GM18858 (cell line): Measurements from ENCODE around the gene NUP37.
"Not testable (repeated sequence)": the region's sequence is repeated elsewhere in the genome, so short reads cannot be mapped to it uniquely, and the experiment has no call there.

ENCODE experiments used
- ATAC-seq: cut with Tn5 transposase; IDR thresholded peaks from one replicate; pipeline ENCODE4 v1.9.1; 2021; ENCODE audit not compliant: unreplicated experiment

NUP37 gene

DNA sequence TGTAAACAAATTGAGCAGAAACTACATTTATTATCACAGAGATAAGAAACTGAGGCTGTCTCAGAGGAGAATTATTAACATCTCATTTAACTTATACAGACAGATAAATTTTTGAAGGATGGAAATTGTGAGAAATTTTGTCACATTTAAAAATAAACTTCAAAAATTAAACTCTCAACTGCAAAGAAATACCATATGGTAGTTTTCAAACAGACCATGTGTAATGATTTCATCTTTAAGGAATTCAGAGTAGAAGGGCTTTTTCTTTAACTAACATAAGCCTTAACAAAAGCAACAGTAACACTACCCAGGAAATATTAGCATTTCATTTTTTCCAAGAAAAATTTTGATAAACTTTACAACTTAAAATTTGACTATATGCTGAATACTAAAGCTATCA lies 26.6 kb downstream of the NUP37 start:
- ATAC-seq = no peak

DNA sequence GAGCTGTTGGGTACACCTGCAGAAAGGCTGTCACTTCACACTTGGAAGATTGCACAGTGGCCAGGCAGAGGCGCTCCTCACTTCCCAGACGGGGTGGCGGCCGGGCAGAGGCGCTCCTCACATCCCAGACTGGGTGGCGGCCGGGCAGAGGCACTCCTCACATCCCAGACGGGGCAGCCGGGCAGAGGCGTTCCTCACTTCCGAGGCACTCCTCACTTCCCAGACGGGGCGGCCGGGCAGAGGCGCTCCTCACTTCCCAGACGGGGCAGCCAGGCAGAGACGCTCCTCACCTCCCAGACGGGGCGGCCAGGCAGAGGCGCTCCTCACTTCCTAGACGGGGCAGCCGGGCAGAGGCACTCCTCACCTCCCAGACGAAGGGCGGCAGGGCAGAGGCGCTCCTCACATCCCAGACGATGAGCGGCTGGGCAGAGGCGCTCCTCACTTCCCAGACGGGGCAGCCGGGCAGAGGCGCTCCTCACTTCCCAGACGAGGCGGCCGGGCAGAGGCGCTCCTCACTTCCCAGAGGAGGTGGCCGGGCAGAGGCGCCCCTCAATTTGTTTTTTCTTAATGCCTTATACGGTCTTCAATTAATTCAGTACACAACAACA lies 30.6 kb downstream of the NUP37 start:
- not testable (repeated sequence) for ATAC-seq

GRCh38 chr12:102080842-102081241 lies 39.1 kb downstream of the NUP37 start:
- no peak for ATAC-seq

GRCh38 chr12:102072092-102072491 lies 47.8 kb downstream of the NUP37 start:
- not testable (repeated sequence) for ATAC-seq

DNA sequence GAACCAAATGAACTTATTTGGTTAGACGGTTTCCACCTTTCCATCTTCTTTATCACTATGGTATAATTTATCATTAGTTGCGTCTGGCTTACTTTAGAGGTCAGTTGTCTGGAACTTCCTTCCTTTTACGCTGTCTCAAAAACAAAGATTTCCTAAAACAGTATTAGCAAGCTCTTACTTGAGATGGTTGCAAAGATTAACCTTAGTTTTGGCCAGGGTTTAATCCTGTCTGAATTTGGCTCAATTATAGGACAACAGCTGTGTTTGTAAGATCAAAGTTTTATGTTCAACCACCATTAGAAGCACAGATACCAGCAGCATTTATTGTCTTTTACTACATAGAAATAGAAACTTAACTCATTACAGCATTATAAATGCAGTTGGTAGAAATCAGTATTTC lies 50.2 kb downstream of the NUP37 start:
- ATAC-seq = no peak

- no peak for ATAC-seq
These were observed 52.2 kb downstream of the NUP37 start for GRCh38 chr12:102067574-102068258.

DNA sequence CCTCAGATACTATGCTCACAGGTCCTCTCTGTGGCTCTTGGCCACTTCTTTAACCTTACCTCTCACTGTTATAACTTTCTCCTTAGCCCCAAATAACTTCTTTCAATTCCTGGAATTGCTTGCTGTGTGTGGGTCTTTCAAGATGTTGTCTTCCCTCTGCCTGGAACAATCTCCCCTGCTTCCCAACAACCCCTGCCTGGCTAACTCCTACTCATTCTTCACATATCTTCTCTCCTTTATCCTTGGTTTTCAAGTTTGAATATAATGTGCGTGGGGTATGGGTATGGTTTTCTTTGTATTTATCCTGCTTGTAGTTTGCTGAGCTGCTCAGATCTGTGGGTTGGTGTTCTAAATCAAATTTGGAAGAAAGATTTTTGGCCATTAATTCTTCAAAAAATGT lies 55.4 kb downstream of the NUP37 start:
- no peak for ATAC-seq

GRCh38 chr12:102063069-102063468 lies 56.8 kb downstream of the NUP37 start:
- ATAC-seq = no peak

DNA sequence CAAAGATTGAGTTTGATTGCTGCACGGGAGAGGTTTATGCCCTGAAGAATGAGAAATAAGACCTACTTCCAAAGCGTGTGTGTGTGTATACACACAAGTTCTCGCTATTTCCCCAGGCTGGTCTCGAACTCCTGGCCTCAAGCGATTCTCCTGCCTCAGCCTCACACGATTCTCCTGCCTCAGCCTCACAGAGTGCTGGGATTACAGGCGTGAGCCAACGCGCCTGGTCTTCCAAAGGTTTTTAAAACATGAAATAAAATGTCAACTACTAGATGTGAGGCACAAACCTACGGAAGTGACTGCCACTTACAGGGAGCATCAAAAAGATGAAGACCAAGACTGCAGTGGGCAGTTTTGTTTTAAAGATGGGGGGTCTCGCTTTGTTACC lies 57.5 kb downstream of the NUP37 start:
- ATAC-seq = no peak

DNA sequence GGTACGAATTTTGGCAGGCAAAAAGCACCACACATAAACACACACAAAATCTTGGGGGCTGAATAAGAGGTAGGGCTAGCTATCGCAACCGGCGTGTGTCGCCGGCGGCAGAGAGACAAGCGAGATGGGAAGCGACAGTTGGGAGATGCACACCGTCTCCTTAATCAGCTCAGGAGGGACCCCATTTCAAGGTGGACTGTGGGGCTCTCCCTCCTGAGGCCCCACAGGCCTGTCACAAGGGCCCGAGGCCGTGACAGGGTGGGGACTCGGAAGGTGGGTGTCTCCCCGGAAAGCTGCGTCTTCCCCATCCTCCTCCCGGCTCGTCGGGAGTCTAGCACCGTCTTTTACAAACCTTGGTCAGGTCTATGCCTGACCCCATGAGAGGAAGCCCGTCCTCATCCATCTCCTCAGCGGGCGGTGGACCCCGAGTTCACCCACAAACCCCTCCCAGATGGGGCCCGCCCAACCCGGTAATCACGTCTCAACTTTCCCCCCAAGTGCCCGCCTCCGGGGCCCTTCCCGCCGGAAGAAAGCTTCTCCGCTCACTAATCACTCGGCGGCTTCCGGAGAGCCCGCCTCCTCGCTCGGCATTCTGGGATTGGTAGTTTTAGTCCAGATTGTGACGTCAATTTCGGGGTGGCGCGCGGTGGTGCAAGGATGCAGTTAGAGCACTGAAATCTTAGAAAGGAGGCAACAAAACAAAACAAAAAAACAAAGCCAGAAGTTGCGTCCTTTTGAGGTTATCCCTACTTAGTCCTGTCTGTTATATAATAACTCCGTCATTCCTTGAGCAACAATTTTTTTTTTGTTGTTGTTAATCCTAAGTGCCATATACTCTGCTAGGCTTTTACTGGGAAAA lies 58.1 kb downstream of the NUP37 start, which contains the start of gene WASHC3:
WASHC3 (minus strand) TSS at position 432 of the 859 bp plus-strand sequence; CDS start at position 403, 29 bp downstream.
- peak; percentile 83 for ATAC-seq

DNA sequence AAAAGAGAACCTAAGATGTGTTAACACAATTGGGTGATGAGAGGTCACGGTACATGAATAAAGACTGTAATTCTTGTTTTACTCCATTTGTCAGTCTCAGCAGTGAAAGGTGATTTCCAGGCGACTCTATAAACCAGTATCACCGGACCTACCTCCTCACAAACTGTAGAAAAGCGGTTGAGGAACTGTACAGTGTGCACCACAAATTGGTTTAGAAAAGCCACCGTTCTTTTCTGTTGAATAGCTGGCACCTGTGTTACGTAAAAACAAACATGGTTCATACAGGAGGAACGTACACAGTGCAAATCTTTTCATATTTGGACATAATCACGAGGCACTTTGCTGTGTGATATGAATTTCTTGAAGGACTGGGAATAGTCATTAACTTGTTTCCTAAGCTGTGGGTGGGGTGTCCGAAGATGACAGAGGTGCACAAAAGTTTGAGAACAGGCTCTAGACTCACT lies 58.8 kb downstream of the NUP37 start:
- peak; percentile 24 for ATAC-seq

DNA sequence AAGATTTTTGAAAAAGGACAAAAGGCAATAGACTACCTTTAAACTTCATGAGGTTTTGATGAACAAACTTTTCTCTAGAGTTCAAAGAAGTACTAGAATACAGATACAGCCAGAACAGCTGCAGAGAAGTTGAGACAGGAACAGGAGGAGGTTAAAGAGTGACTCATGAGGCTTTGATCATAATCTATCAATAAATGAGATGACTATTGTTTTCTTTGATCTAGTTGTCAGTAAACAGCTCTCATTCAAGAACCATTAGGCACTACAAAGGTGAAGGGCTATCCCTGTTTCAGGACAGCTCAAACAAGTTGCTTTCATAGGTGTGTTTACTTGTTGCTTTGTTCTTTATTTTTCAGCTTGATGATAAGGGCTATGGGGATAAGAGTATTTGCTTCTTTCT lies 60.6 kb downstream of the NUP37 start:
- ATAC-seq = no peak

GRCh38 chr12:102054345-102054744 lies 65.6 kb downstream of the NUP37 start:
- no peak for ATAC-seq

DNA sequence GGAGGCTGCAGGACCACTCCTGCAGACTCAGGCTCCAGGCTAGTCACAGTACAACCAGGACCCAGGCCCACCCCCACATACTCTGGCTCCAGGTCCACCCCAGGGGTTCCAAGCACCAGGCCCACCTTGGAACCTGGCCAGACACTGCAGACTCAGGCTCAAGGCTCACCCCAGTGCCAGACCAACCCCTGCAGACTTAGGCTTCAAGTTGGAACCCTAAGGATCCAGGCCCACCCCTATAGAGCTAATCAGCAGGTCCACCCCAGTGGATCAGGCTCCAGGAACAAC lies 66.9 kb downstream of the NUP37 start:
- no peak for ATAC-seq

- no peak for ATAC-seq
These were observed 67.5 kb downstream of the NUP37 start for GRCh38 chr12:102052192-102053061.

- no peak for ATAC-seq
These were observed 68.4 kb downstream of the NUP37 start for GRCh38 chr12:102051431-102051965.

DNA sequence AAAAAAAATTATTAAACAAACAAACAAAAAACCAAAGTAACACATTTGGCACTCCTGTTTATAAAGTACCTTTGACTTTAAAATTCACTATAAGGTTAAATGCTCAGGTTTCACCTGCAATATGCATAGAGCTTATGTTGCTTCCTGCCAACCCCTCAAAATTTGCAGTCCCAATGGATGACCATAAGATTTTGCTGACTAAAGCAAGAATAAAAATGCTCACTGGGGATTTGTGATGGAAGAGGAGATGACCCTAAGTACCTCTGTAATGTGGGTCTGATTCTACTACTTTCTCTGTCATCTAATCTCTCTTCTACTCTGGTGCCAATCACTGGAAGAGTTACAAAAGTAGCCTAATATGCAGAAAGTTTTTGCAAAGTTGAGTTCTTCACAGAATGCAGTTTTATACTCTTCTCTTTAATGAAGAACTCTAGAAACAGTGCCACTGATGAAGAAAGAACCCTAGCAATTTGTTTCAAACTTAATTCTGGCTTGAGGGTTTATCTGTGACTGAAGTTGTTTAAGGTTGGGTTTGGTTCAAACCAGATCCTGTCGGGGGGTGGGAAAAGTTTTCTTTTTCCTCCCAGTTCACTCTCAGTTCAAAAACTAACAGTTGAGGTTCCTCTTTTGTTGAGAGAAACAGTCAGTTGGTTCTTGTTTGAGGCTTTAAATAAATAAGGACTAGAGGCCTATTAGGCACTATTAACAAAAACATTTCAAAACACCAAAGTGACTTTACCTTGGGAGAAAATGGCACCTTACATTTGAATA lies 69.1 kb downstream of the NUP37 start:
- no peak for ATAC-seq

- ATAC-seq = peak; percentile 57
These were observed 76.0 kb downstream of the NUP37 start for GRCh38 chr12:102043928-102044327.

DNA sequence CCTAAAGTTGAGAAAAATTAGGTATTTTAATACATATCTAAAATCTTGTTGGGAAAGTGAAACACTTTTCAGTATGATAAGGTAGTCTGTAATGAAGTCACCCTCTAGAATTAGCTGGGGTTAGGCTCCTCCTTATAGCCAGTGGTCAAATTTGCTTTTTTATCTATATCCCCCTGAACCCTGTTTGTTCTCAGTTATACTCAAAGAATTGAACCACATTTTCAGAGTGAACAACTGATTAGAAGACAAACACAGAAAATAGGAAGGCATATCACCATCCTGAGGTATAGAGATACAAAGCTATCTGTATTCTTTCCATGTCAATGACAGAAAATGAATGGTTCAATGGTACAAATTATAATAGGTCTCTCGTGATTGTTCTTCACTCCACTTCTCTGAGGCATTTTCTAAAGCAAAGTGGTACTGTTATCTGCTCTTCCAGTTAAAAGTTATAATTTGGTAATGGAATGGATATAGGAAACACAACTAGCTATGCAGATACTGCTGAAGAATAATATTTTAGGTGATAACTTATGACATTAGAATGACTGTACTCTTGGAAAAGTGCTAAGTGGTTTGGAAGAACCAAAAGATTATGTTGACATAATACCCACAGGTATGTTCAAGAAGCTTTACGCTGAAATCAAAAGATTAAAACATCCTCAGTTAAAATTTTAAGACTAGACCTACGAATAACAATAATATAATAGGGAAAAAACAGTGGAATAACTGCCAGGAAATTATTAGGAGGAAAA lies 85.7 kb downstream of the NUP37 start:
- ATAC-seq = no peak
